ENCODE measurements around the gene ABT1.

ABT1 gene

GRCh38 chr6:26578741-26579140 lies 18.0 kb upstream of the ABT1 start:
- H3K27ac ChIP-seq (ENCODE audit: low read depth, low read length): no peak overlapping the region
- H3K36me3 ChIP-seq (ENCODE audit: control insufficient read depth, low read length): no peaks in the 10 kb centered on the region
- H3K79me2 ChIP-seq (ENCODE audit: control insufficient read depth, low read length): no peaks in the 10 kb centered on the region
- H4K20me1 ChIP-seq (ENCODE audit: control insufficient read depth, insufficient read depth, low read depth, low read length): no peaks in the 10 kb centered on the region
- TF ChIP-seq CTCF (IDR thresholded peaks at IDR 0.05; ENCODE audit: low read depth, low read length, poor library complexity, severe bottlenecking): no peak
- TF ChIP-seq EZH2phosphoT487 (IDR thresholded peaks at IDR 0.05; ENCODE audit: borderline replicate concordance, low read length): no peak
- peaks cover 9% of the 10 kb centered on the region for H3K9me3 ChIP-seq (ENCODE audit: control insufficient read depth, insufficient read depth, low read length)
- peaks cover 12% of the 10 kb centered on the region for H3K27me3 ChIP-seq (ENCODE audit: control insufficient read depth, low read length)
- no peak overlapping the region for H3K4me3 ChIP-seq (ENCODE audit: low read length)
- no peaks in the 10 kb centered on the region for H3F3A ChIP-seq (ENCODE audit: control insufficient read depth, insufficient read depth)
- H3K4me1 ChIP-seq (ENCODE audit: control insufficient read depth, low read length): peaks cover 11% of the 10 kb centered on the region
- no peaks in the 10 kb centered on the region for H3K9me2 ChIP-seq (replicated peaks; ENCODE audit: control insufficient read depth, low read length)
- no peak overlapping the region for H3K4me2 ChIP-seq (ENCODE audit: low read length)

GRCh38 chr6:26581164-26581915 lies 15.4 kb upstream of the ABT1 start:
- Histone ChIP-seq H3K4me2 (ENCODE audit: low read length) (no peak overlapping the region), H3K79me2 (ENCODE audit: control insufficient read depth, low read length) (no peaks in the 10 kb centered on the region), H4K20me1 (ENCODE audit: control insufficient read depth, insufficient read depth, low read depth, low read length) (no peaks in the 10 kb centered on the region), H3K4me1 (ENCODE audit: control insufficient read depth, low read length) (peaks cover 11% of the 10 kb centered on the region), H3K36me3 (ENCODE audit: control insufficient read depth, low read length) (no peaks in the 10 kb centered on the region), H3K4me3 (ENCODE audit: low read length) (no peak overlapping the region), H3F3A (ENCODE audit: control insufficient read depth, insufficient read depth) (no peaks in the 10 kb centered on the region), H3K9me2 (replicated peaks; ENCODE audit: control insufficient read depth, low read length) (no peaks in the 10 kb centered on the region), H3K9me3 (ENCODE audit: control insufficient read depth, insufficient read depth, low read length) (peaks cover 9% of the 10 kb centered on the region), H3K27ac (ENCODE audit: low read depth, low read length) (no peak overlapping the region), H3K27me3 (ENCODE audit: control insufficient read depth, low read length) (peaks cover 21% of the 10 kb centered on the region)
- TF ChIP-seq EZH2phosphoT487 (IDR thresholded peaks at IDR 0.05; ENCODE audit: borderline replicate concordance, low read length) (no peak), CTCF (IDR thresholded peaks at IDR 0.05; ENCODE audit: low read depth, low read length, poor library complexity, severe bottlenecking) (no peak)

DNA sequence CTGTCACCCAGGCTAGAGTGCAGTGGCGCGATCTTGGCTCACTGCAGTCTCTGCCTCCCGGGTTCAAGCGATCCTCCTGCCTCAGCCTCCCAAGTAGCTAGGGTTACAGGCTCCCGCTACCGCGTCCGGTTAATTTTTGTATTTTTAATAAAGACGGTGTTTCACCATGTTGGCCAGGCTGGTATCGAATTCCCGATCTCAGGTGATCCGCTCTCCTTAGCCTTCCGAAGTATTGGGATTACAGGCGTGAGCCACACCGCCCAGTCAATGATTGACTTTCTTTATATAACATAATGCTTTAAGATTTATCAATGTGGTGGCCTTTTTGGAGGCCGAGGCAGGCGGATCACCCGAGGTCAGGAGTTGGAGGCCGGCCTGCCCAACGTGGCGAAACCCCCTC lies 7.8 kb upstream of the ABT1 start:
- Histone ChIP-seq H3K4me2 (ENCODE audit: low read length) (no peak overlapping the region), H3K4me3 (ENCODE audit: low read length) (no peak overlapping the region), H4K20me1 (ENCODE audit: control insufficient read depth, insufficient read depth, low read depth, low read length) (no peaks in the 10 kb centered on the region), H3K27me3 (ENCODE audit: control insufficient read depth, low read length) (peaks cover 8% of the 10 kb centered on the region; the same call in 1 of the 2 replicates), H3K36me3 (ENCODE audit: control insufficient read depth, low read length) (no peaks in the 10 kb centered on the region), H3F3A (ENCODE audit: control insufficient read depth, insufficient read depth) (no peaks in the 10 kb centered on the region; the same call in 1 of the 2 replicates), H3K9me3 (ENCODE audit: control insufficient read depth, insufficient read depth, low read length) (no peaks in the 10 kb centered on the region), H3K27ac (ENCODE audit: low read depth, low read length) (no peak overlapping the region), H3K9me2 (replicated peaks; ENCODE audit: control insufficient read depth, low read length) (no peaks in the 10 kb centered on the region), H3K79me2 (ENCODE audit: control insufficient read depth, low read length) (no peaks in the 10 kb centered on the region), H3K4me1 (ENCODE audit: control insufficient read depth, low read length) (peaks cover 8% of the 10 kb centered on the region; the same call in 1 of the 2 replicates)
- TF ChIP-seq EZH2phosphoT487 (IDR thresholded peaks at IDR 0.05; ENCODE audit: borderline replicate concordance, low read length) (no peak), CTCF (IDR thresholded peaks at IDR 0.05; ENCODE audit: low read depth, low read length, poor library complexity, severe bottlenecking) (no peak)

Measured in DOHH2 (cell line).